Progenitor cell of endocrine pancreas (in vitro differentiated cells): ENCODE data around the gene TRIM33. TPM values are rescaled to one million over a fixed set of nuclear protein-coding genes. Genes with fewer than 3 reads are reported as not detected.
A peak's percentile ranks its signal among the peaks of the same experiment; 100 is the strongest.
"Not testable (repeated sequence)": the region's sequence is repeated elsewhere in the genome, so short reads cannot be mapped to it uniquely, and the experiment has no call there.

Experiments used
- DNase-seq: peaks from one replicate; pipeline ENCODE4 v3.0.0; 2021; ENCODE audit warnings: low spot score; ENCODE audit not compliant: unreplicated experiment
- H3K27ac Mint-ChIP-seq: 2 replicates; pipeline ENCODE4 v1.8.0; 2021; ENCODE audit warnings: mild to moderate bottlenecking, moderate library complexity, mixed read lengths
- H3K27me3 Mint-ChIP-seq: 2 replicates; pipeline ENCODE4 v1.8.0; 2021; ENCODE audit warnings: mixed read lengths
- H3K36me3 Mint-ChIP-seq: 2 replicates; pipeline ENCODE4 v1.8.0; 2022; ENCODE audit warnings: mixed read lengths; ENCODE audit not compliant: insufficient read depth
- H3K4me1 Mint-ChIP-seq: 2 replicates; pipeline ENCODE4 v1.8.0; 2021; ENCODE audit warnings: low read depth, mixed read lengths
- H3K4me3 Mint-ChIP-seq: 2 replicates; pipeline ENCODE4 v1.8.0; 2021; ENCODE audit warnings: low read depth, mild to moderate bottlenecking, moderate library complexity, mixed read lengths
- H3K9me3 Mint-ChIP-seq: 2 replicates; pipeline ENCODE4 v1.8.0; 2021; ENCODE audit warnings: low read depth, mixed read lengths
- total RNA-seq: library from RNA; stranded (reverse); gene quantifications from 2 replicates; pipeline ENCODE4 v1.2.1, GENCODE V29; 2021
- TF ChIP-seq, protein P1 (sequence below): fragments of 200-600 bp; sonication (generic); IDR thresholded peaks from one replicate; pipeline ENCODE4 v1.5.0; 2021; ENCODE audit warnings: antibody characterized with exemption, mild to moderate bottlenecking; ENCODE audit not compliant: unreplicated experiment

Gene TRIM33
- total RNA-seq, 1 donor from 2014 or later: 66.5 TPM

DNA sequence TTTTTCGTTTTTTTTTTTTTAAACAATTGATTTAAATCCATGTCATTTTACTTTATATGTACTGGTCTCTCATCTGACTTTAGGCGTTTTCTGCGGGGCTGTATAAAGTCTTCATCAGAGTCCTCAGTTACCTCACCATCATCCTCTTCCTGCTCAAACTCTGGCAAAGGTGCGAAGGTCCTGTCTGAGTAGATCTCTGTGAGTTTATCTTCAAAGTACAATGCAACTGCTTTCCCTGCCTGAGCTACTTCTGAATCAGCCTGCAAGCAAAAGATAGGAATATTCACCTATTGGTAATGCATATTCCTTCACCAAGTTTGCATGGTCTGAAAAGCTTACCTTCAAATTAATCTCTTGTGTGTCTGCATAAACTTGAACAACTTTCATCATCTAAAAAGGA, 113.4 kb downstream of the TRIM33 start:
- TF ChIP-seq, protein P1, sequence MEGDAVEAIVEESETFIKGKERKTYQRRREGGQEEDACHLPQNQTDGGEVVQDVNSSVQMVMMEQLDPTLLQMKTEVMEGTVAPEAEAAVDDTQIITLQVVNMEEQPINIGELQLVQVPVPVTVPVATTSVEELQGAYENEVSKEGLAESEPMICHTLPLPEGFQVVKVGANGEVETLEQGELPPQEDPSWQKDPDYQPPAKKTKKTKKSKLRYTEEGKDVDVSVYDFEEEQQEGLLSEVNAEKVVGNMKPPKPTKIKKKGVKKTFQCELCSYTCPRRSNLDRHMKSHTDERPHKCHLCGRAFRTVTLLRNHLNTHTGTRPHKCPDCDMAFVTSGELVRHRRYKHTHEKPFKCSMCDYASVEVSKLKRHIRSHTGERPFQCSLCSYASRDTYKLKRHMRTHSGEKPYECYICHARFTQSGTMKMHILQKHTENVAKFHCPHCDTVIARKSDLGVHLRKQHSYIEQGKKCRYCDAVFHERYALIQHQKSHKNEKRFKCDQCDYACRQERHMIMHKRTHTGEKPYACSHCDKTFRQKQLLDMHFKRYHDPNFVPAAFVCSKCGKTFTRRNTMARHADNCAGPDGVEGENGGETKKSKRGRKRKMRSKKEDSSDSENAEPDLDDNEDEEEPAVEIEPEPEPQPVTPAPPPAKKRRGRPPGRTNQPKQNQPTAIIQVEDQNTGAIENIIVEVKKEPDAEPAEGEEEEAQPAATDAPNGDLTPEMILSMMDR: no peak
- no peaks in the 10 kb centered on the region for H3K4me1 Mint-ChIP-seq
- no peaks in the 10 kb centered on the region for H3K9me3 Mint-ChIP-seq
- no peak for DNase-seq
- no peaks in the 10 kb centered on the region for H3K27me3 Mint-ChIP-seq
- peak overlapping the region; percentile 56 for H3K27ac Mint-ChIP-seq
- peaks cover 34% of the 10 kb centered on the region for H3K36me3 Mint-ChIP-seq
- H3K4me3 Mint-ChIP-seq: no peak overlapping the region

DNA sequence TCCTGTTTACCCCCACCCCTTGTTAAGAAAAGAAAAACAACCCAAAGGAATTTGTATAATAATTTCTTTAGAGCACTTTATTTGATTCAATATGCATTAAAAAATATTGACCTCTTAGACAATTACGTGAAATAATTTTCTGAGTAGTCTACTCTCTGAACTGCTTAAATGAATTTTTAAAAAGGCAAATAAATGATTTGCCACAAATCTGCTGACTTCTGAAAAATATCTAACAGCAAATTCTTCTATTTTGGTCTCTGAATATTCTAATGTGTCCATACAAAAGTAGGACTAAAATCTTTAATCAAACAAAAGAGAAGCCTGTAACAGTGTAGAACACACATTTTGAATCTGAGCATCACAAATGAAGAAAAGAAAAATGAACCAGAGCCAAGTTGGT, 115.1 kb downstream of the TRIM33 start:
- no peaks in the 10 kb centered on the region for H3K9me3 Mint-ChIP-seq
- no peaks in the 10 kb centered on the region for H3K27me3 Mint-ChIP-seq
- TF ChIP-seq, protein P1: no peak
- no peak for DNase-seq
- no peaks in the 10 kb centered on the region for H3K4me1 Mint-ChIP-seq
- no peak overlapping the region for H3K4me3 Mint-ChIP-seq
- no peak overlapping the region for H3K27ac Mint-ChIP-seq
- H3K36me3 Mint-ChIP-seq: peaks cover 27% of the 10 kb centered on the region

- no peaks in the 10 kb centered on the region for H3K4me1 Mint-ChIP-seq
- peaks cover 26% of the 10 kb centered on the region for H3K36me3 Mint-ChIP-seq
- H3K4me3 Mint-ChIP-seq: no peak overlapping the region
- no peak overlapping the region for H3K27ac Mint-ChIP-seq
- no peak for DNase-seq
- H3K9me3 Mint-ChIP-seq: peaks cover 12% of the 10 kb centered on the region
- TF ChIP-seq, protein P1: no peak
- no peaks in the 10 kb centered on the region for H3K27me3 Mint-ChIP-seq
These were observed 120.0 kb downstream of the TRIM33 start for GRCh38 chr1:114390960-114391359.

DNA sequence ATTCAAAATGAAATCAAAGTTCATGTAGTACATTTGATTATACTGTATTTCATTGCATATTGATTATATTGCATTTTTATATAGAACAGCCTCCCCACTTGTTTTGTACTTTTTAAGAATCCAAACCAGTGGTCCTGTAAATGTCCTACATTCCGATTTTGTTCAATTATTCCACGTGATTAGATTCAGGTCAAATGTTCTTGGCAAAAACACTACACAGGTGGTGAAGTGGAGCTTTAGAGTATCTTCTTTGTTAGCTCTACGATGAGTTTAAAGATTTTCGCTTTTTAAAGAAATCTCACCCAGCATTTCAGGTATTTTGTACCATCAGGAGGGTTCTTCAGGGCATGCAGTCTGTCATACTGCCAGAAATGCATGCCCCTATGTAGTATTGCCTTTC, 120.6 kb downstream of the TRIM33 start:
- H3K27ac Mint-ChIP-seq: no peak overlapping the region
- peaks cover 15% of the 10 kb centered on the region for H3K9me3 Mint-ChIP-seq
- H3K4me3 Mint-ChIP-seq: no peak overlapping the region
- H3K4me1 Mint-ChIP-seq: no peaks in the 10 kb centered on the region
- peaks cover 25% of the 10 kb centered on the region for H3K36me3 Mint-ChIP-seq
- no peak for DNase-seq
- TF ChIP-seq, protein P1: no peak
- no peaks in the 10 kb centered on the region for H3K27me3 Mint-ChIP-seq

DNA sequence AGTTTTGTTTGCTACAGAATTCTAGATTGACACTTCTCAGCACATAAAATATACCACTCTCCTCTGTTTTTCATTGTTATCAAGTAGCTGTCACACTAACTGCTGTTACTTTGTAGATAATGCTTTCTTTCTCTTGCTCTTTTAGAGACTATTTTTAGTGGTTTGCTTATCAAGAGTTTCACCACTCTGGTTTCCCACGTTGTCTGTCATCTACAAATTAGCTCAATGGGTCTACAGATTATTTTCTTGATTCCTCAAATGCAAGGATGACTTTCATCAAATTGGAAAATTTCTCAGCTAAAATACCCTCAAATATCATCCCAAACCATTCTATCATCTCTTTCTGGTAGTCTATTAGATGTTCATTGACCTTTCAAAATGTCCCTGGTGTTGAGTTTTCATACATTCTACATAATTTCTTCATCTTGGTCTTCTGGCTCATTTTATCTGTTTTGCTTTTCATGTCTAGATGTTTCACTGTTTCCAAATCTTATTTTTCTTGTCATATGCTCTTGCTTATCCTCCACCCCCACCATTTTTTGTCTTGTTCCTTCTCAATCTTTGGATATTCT, 122.5 kb downstream of the TRIM33 start:
- Mint-ChIP-seq H3K4me1 (no peaks in the 10 kb centered on the region), H3K36me3 (peaks cover 29% of the 10 kb centered on the region), H3K27ac (no peak overlapping the region), H3K27me3 (no peaks in the 10 kb centered on the region), H3K9me3 (peaks cover 23% of the 10 kb centered on the region), H3K4me3 (no peak overlapping the region)
- no peak for DNase-seq
- TF ChIP-seq, protein P1: no peak

DNA sequence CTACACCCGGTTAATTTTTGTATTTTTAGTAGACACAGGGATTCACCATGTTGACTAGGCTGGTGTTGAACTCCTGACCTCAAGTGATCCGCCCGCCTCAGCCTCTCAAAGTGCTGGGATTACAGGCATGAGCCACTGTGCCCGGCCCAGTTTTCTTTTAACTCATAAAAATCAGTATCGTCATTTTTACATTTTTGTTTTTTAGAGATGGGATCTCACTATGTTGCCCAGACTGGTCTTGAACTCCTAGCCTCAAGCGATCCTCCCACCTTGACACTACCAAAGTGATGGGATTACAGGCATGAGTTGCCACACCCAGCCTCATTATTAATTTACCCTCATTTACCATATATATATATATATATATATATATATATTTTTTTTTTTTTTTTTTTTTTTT, 123.4 kb downstream of the TRIM33 start:
- H3K4me1 Mint-ChIP-seq, H3K4me3 Mint-ChIP-seq, H3K27ac Mint-ChIP-seq, DNase-seq, H3K27me3 Mint-ChIP-seq: not testable (repeated sequence)
- H3K9me3 Mint-ChIP-seq: peaks cover 27% of the 10 kb centered on the region
- peaks cover 29% of the 10 kb centered on the region for H3K36me3 Mint-ChIP-seq
